T-helper 2 cell treated with Interferon-gamma antibody and Interleukin-4, amounts not matched to agents 5 μg/mL and 100 μg/mL, for 36 hours (primary cell): ENCODE results near the gene FNDC1.

Experiments
- DNase-seq: peaks from one replicate; pipeline ENCODE4 v3.0.0; 2021; ENCODE audit warnings: low spot score
- H3K27ac Mint-ChIP-seq: one replicate; pipeline ENCODE4 v1.8.0; 2021; ENCODE audit warnings: mild to moderate bottlenecking, mixed read lengths
- H3K27me3 Mint-ChIP-seq: one replicate; pipeline ENCODE4 v1.8.0; 2021; ENCODE audit warnings: low read depth, mixed read lengths
- H3K36me3 Mint-ChIP-seq: one replicate; pipeline ENCODE4 v1.8.0; 2021; ENCODE audit warnings: low read depth, mixed read lengths
- H3K4me1 Mint-ChIP-seq: one replicate; pipeline ENCODE4 v1.8.0; 2021; ENCODE audit warnings: low read depth, mixed read lengths
- H3K4me3 Mint-ChIP-seq: one replicate; pipeline ENCODE4 v1.8.0; 2022; ENCODE audit warnings: mild to moderate bottlenecking, moderate library complexity, mixed read lengths
- H3K9me3 Mint-ChIP-seq: one replicate; pipeline ENCODE4 v1.8.0; 2021; ENCODE audit warnings: mixed read lengths

Gene FNDC1

DNA sequence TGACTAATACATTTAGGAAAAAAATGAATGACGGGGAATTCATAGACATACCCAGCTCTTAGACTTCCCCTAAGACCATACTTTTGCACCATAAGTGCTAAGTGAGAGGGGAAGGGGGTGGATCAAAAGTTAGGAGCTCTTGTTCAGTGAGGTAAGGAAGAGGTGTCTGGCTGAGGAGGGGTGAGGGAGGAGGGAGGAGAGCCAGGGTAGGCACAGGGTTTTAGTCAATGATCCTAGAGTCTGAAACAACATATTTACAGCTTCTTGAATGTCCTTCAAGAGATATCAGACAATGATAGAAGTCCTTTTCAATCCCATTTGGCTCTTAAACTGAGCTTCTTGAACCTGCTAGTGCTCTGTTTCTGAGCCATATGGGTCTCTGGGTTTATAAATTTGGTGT, 135.4 kb downstream of the FNDC1 start:
- peaks cover under 1% of the 10 kb centered on the region for H3K27me3 Mint-ChIP-seq
- H3K4me3 Mint-ChIP-seq: no peak overlapping the region
- no peak for DNase-seq
- H3K27ac Mint-ChIP-seq: no peak overlapping the region
- no peaks in the 10 kb centered on the region for H3K36me3 Mint-ChIP-seq
- H3K4me1 Mint-ChIP-seq: no peaks in the 10 kb centered on the region
- H3K9me3 Mint-ChIP-seq: no peaks in the 10 kb centered on the region

DNA sequence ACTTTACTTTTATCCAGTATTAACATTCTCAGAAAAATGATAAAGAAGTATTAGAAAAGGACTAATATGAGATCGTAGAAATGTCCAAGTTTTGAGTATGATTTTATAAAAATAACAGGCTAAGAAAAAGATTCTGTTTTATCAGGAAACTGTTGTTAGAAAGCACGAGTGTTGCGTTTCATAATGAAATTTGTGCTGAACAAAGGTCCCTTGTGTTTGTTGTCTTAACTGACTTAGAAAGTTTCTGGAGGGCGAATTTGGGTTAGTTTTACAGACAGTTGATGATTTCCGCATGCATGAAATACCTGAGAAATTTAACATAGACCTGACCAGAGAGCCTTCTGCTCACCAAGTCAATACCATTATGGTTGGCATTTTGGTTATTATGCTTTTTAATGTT, 136.0 kb downstream of the FNDC1 start:
- Mint-ChIP-seq H3K4me3 (no peak overlapping the region), H3K4me1 (no peaks in the 10 kb centered on the region), H3K9me3 (no peaks in the 10 kb centered on the region), H3K27me3 (peaks cover 2% of the 10 kb centered on the region), H3K36me3 (no peaks in the 10 kb centered on the region), H3K27ac (no peak overlapping the region)
- no peak for DNase-seq

DNA sequence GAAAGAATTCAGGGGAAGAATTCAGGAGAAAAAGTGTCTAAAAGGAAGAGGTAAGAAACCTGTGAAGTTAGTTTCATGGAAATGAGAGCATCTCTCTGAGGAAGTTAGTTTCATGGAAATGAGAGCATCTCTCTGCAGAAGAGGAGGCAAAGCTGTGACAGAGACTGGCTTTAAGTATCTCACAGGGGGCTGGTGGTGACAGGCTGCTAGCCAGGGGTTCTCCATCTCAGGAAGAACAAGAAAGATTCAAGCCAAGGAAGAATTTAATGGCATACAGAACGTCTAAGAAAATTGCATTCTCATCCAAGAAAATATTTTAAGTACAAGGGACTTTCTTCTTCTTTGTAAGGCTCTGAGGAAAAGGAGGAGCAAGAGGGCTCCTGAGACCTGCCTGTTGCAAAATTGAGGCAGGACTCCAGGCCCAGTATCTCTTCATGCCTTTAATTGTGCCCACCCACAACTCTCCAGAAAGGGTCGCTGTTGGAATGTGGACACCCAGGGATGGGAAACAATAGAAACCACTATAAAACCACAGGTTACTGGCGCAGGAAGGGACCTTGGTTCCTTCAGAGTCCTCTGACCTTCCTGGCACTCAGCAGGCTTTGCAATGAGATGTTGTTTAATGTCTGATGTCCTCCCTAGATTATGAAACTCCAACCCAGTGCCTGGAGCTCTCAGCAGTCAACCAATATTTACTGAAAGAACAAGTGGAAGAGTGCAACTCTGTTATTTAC, 136.8 kb downstream of the FNDC1 start:
- Mint-ChIP-seq H3K27me3 (peaks cover 2% of the 10 kb centered on the region), H3K9me3 (no peaks in the 10 kb centered on the region), H3K4me1 (no peaks in the 10 kb centered on the region), H3K27ac (no peak overlapping the region), H3K36me3 (no peaks in the 10 kb centered on the region), H3K4me3 (no peak overlapping the region)
- no peak for DNase-seq

DNA sequence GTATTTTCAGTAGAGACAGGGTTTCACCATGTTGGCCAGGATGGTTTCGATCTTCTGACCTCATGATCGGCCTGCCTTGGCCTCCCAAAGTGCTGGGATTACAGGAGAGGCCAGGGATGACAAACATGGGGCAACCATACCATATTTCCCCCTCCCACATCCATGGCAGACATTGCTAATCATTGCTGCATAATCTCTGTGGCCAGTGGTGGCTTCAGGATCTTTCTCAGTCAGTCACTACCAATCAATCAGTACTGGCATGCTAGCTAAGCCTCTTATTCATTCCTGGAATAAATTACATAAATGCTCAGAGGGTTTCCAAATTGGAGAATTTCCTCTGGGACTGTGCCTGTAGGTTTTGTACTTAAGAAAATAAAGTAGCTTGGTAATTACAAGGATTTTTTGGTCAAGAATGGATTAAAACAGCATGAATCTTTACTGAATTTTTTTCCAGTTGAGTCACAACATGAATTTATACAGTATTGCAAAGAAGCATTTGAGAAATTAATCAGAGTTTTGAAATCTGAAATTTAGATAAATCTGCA, 138.1 kb downstream of the FNDC1 start:
- H3K9me3 Mint-ChIP-seq: no peaks in the 10 kb centered on the region
- H3K27ac Mint-ChIP-seq: no peak overlapping the region
- no peaks in the 10 kb centered on the region for H3K36me3 Mint-ChIP-seq

DNA sequence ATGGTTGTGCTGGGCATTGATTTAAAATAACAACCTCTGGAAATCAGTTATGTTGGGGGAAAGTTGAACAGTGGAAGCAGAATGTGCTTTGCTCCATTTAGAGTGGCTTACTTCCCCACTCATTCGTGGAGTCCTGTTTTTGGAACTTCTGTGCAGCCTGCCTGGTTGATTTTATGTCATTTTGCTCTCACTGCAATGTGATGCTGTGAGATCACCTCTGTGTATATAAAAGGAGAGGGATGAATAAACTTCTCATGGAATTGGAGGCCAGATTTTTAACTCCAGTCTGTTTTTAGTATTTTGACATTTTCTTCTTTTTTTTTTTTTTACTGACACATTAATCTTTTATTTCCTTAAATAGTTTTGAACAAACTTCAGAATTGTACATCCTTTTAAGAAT, 139.0 kb downstream of the FNDC1 start:
- Mint-ChIP-seq H3K27ac (no peak overlapping the region), H3K4me3 (no peak overlapping the region), H3K36me3 (no peaks in the 10 kb centered on the region), H3K27me3 (peaks cover 2% of the 10 kb centered on the region), H3K4me1 (no peaks in the 10 kb centered on the region), H3K9me3 (no peaks in the 10 kb centered on the region)
- no peak for DNase-seq

More for the DNA sequence above, 138.1 kb downstream of the FNDC1 start:
- Mint-ChIP-seq H3K27me3 (peaks cover 2% of the 10 kb centered on the region), H3K4me3 (no peak overlapping the region), H3K4me1 (no peaks in the 10 kb centered on the region)
- DNase-seq: no peak

DNA sequence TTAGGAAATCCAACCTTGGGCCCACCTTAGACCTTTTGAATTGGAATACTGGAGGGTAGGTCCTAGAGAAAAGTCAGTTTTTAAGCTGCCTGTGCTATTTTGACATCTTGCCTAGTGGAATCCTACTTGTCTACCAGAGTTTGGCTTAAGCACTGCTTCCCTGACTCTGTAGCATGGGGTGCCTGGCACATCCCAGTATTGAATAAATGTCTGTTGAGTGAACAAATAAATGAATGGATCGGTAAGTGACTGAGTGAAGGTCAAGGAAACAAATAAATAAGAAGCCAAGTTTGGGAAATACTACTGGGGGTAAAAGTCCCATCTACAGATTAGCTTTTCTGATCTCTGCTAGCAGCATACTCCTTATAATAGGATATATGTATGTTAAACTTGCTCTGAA, 140.5 kb downstream of the FNDC1 start:
- no peaks in the 10 kb centered on the region for H3K9me3 Mint-ChIP-seq
- no peaks in the 10 kb centered on the region for H3K36me3 Mint-ChIP-seq
- no peaks in the 10 kb centered on the region for H3K4me1 Mint-ChIP-seq
- no peak for DNase-seq
- no peak overlapping the region for H3K4me3 Mint-ChIP-seq
- H3K27me3 Mint-ChIP-seq: peaks cover 2% of the 10 kb centered on the region
- no peak overlapping the region for H3K27ac Mint-ChIP-seq

DNA sequence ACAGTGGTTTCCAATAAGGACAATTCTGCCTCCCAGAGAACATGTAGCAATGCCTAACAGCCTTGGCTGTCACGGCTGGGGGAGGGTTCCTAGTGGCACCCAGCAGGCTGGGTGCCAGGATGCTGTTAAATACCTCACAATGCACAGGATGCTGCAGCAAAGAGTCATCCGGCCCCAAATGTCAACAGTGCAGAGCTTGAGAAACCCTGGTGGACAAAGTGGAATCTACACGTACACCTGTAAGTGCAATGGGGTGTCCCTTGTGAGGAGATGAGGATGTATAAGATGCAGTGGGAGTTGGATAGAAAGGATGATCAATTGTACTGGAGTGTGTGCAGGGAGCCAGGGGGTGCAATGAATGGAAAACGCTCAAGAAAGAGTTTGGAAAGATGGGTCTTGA, 142.4 kb downstream of the FNDC1 start:
- Mint-ChIP-seq H3K4me3 (no peak overlapping the region), H3K27me3 (peaks cover 2% of the 10 kb centered on the region), H3K9me3 (no peaks in the 10 kb centered on the region), H3K36me3 (no peaks in the 10 kb centered on the region), H3K4me1 (no peaks in the 10 kb centered on the region), H3K27ac (no peak overlapping the region)
- DNase-seq: no peak

DNA sequence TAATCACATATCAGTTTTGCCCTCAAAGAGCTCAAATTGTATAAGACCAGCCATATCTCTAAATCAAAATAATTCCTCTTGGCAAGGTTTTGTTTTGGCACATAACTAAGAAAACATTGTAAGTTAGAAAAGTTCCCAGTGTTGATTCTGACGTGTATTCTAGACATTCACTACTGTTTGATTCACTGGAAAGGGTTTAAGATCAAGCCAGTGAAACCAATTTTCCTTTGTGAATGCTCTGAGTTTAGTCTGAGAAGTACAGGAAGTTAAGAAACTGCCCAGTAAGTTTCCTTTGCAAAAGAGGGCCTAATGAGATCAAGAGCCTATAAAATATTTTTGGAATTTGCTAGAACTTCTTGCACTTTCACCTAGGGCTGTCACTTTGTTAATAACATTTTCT, 143.0 kb downstream of the FNDC1 start:
- H3K27ac Mint-ChIP-seq: no peak overlapping the region
- no peak for DNase-seq
- no peaks in the 10 kb centered on the region for H3K9me3 Mint-ChIP-seq
- H3K4me1 Mint-ChIP-seq: no peaks in the 10 kb centered on the region
- no peaks in the 10 kb centered on the region for H3K36me3 Mint-ChIP-seq
- H3K4me3 Mint-ChIP-seq: no peak overlapping the region
- H3K27me3 Mint-ChIP-seq: peaks cover 2% of the 10 kb centered on the region

DNA sequence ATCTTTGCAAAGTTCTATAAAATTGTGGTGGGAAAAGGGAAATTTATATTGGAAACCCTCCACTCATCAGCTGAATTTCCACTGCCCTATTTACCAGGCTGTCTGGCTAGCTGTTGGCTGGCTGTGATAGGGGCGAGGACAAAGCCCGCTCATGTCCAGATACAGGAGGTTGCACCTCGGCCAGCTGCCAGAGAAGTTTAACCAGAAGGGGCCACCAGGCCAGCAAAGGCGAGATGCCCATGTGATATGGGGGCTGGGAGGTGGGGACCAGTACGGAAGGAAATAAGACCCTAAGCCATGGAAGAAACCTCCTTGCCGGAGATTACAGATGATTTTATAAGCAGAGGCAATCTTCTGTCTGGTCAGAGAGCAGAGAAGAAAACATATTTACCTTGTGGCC, 143.8 kb downstream of the FNDC1 start:
- Mint-ChIP-seq H3K4me3 (no peak overlapping the region), H3K36me3 (no peaks in the 10 kb centered on the region), H3K4me1 (no peaks in the 10 kb centered on the region), H3K27ac (no peak overlapping the region), H3K27me3 (peaks cover 2% of the 10 kb centered on the region), H3K9me3 (no peaks in the 10 kb centered on the region)
- no peak for DNase-seq

DNA sequence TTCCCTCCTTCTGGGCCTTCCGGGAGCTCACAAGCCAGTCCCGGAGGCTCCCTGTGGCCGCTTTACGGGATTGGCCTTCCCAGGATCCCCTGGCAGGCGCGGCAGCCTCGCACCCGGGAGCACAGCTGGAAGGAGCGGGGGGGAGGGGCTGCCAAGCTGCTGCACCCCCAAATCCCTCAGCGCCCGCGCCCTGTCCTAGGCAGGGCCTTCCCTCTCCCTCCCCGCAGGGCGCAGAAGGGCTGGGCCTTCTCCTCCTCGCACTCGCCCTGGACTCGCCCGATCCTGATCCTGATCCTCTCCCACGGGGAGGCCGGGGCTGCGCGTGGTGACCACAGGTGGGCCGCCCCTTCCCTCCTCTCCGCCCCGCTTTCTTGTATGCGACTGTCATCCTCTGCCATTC, 146.4 kb downstream of the FNDC1 start:
- no peaks in the 10 kb centered on the region for H3K9me3 Mint-ChIP-seq
- H3K4me3 Mint-ChIP-seq: no peak overlapping the region
- DNase-seq: no peak
- no peaks in the 10 kb centered on the region for H3K4me1 Mint-ChIP-seq
- H3K27ac Mint-ChIP-seq: no peak overlapping the region
- H3K36me3 Mint-ChIP-seq: no peaks in the 10 kb centered on the region
- H3K27me3 Mint-ChIP-seq: peaks cover 2% of the 10 kb centered on the region

DNA sequence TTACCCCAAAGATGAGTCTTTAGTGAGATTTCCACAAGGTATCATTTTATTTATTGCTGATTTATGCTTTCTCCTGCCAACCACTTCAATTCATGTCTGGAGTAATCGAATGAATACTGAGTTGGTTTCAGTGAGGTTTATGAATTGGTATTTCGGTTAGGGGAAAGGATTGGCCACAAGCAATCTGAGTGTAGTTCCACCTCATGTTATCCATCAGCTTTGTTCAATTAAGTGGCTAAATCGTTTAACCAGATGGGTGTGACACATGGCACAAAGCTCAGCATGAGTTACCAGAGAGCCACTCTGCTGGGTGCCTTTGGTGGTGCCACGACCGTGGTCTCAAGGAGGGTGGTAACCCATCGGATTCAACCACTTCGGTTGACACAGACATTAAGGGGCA, 148.2 kb downstream of the FNDC1 start:
- Mint-ChIP-seq H3K4me1 (no peaks in the 10 kb centered on the region), H3K27me3 (peaks cover 4% of the 10 kb centered on the region), H3K9me3 (no peaks in the 10 kb centered on the region), H3K4me3 (no peak overlapping the region), H3K36me3 (no peaks in the 10 kb centered on the region), H3K27ac (no peak overlapping the region)
- no peak for DNase-seq

DNA sequence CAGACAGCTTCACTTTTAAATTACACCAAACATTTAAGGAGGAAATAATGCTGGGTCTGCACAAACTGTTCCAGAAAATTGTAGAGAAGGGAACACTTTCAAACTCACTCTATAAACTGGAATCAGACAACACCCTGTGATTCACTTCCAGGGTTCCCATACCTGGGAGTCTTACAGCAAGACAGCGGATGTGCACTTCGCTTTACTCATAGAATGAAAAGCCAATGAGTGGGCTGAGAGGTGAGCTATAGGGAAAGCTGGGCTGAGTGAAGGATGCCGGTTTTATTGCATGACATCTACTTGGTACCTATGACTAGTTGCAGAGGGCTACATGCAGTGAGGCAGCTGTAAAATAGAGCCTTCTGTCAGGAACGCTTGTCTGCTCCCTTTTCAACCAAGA, 152.1 kb downstream of the FNDC1 start:
- Mint-ChIP-seq H3K36me3 (no peaks in the 10 kb centered on the region), H3K4me1 (no peaks in the 10 kb centered on the region), H3K27me3 (peaks cover 6% of the 10 kb centered on the region), H3K27ac (no peak overlapping the region), H3K9me3 (no peaks in the 10 kb centered on the region), H3K4me3 (no peak overlapping the region)
- no peak for DNase-seq
